Tibial nerve (tissue), 4 donors: ENCODE results near the gene UCN3. TPM values are rescaled to one million over a fixed set of nuclear protein-coding genes. Genes with fewer than 3 reads are reported as not detected.

Experiments
- DNase-seq, 2 donors: peaks; one replicate each; pipeline ENCODE4 v3.0.0-alpha.2; 2019; ENCODE audit warnings: low spot score in 2 of 2
- H3K27ac ChIP-seq, 4 donors: fragments of 200-600 bp; sonication (generic) in 3 of 4; one replicate each; pipeline ENCODE4 v1.5.1; 2017 to 2019; ENCODE audit warnings: mild to moderate bottlenecking in 1 of 4
- H3K27me3 ChIP-seq, 2 donors: fragments of 200-600 bp; sonication (generic) in 1 of 2; one replicate each; pipeline versions ENCODE4 v1.5.1 to v1.6.0; 2017 to 2019
- H3K36me3 ChIP-seq, 3 donors: fragments of 200-600 bp; sonication (generic); one replicate each; pipeline ENCODE4 v1.5.1; 2018 to 2019
- H3K4me1 ChIP-seq, 4 donors: fragments of 200-600 bp; sonication (generic) in 3 of 4; one replicate each; pipeline ENCODE4 v1.5.1; 2017 to 2019
- H3K4me3 ChIP-seq, 4 donors: fragments of 200-600 bp; sonication (generic) in 3 of 4; one replicate each; pipeline ENCODE4 v1.5.1; 2017 to 2019; ENCODE audit warnings: mild to moderate bottlenecking in 1 of 4, moderate library complexity in 1 of 4
- H3K9me3 ChIP-seq, 4 donors: fragments of 200-600 bp; sonication (generic) in 3 of 4; one replicate each; pipeline ENCODE4 v1.5.1; 2017 to 2019
- EP300 ChIP-seq, 2 donors: sonication (generic); formaldehyde crosslinking; IDR thresholded peaks; one replicate each; pipeline ENCODE4 v1.6.1; 2017; ENCODE audit warnings: antibody characterized with exemption in 2 of 2, mild to moderate bottlenecking in 1 of 2
- POLR2A ChIP-seq, 2 donors: fragments of 450-650 bp; IDR thresholded peaks; one replicate each; pipeline ENCODE4 v1.6.1; 2017; ENCODE audit warnings: antibody characterized with exemption in 2 of 2, mild to moderate bottlenecking in 2 of 2, moderate library complexity in 2 of 2
- WGBS, 2 donors: methylation state at CpG; one replicate each; pipeline ENCODE4 v1.1.5; 2018; 5-methylcytosine and 5-hydroxymethylcytosine counted together
- total RNA-seq, 4 donors: library from RNA; depleted of rRNA; stranded (reverse); fragments of >200 nt; gene quantifications; one replicate each; pipeline ENCODE4 v1.1.0, GENCODE V29; 2016
- TF ChIP-seq, protein P1 (sequence below), 5 experiments: fragments of 200-600 bp in 3 of 5; fragments of 450-650 bp in 2 of 5; sonication (generic) in 3 of 5; IDR thresholded peaks; one replicate each; pipeline ENCODE4 v1.5.1; 2016 to 2019; ENCODE audit warnings: antibody characterized with exemption in 5 of 5, mild to moderate bottlenecking in 3 of 5, moderate library complexity in 2 of 5

UCN3 gene
- total RNA-seq, 4 donors from 2014 or later, result not detected

DNA sequence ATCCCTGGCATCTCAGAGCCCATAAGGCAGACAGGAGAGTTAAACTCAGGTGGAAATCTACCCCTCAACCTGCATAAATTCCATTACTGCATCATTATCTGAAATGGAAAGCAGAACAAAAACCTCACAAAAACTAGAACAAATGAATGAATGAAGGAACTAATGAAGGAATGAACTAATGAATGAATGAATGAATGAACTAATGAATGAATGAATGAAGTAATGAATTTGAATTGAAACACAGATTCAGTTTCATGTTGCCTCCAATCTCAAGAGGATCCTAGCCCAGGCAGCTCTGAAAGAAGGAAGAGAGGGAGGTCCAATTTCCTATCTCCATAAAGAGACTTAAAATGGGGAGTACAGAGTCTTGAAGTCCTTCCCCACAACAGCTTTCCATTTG, 1.9 kb upstream of the UCN3 start:
- no peaks in the 10 kb centered on the region for H3K36me3 ChIP-seq
- peaks cover 0 to 9% of the 10 kb centered on the region in 2 donors for H3K27me3 ChIP-seq
- H3K27ac ChIP-seq, result no peak overlapping the region
- TF ChIP-seq EP300 (IDR thresholded peaks at IDR 0.05), result no peak
- TF ChIP-seq, protein P1, sequence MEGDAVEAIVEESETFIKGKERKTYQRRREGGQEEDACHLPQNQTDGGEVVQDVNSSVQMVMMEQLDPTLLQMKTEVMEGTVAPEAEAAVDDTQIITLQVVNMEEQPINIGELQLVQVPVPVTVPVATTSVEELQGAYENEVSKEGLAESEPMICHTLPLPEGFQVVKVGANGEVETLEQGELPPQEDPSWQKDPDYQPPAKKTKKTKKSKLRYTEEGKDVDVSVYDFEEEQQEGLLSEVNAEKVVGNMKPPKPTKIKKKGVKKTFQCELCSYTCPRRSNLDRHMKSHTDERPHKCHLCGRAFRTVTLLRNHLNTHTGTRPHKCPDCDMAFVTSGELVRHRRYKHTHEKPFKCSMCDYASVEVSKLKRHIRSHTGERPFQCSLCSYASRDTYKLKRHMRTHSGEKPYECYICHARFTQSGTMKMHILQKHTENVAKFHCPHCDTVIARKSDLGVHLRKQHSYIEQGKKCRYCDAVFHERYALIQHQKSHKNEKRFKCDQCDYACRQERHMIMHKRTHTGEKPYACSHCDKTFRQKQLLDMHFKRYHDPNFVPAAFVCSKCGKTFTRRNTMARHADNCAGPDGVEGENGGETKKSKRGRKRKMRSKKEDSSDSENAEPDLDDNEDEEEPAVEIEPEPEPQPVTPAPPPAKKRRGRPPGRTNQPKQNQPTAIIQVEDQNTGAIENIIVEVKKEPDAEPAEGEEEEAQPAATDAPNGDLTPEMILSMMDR (IDR thresholded peaks at IDR 0.05), result no peak
- no peak for TF ChIP-seq POLR2A (IDR thresholded peaks at IDR 0.05)
- no peak for DNase-seq
- H3K9me3 ChIP-seq, result no peaks in the 10 kb centered on the region
- no peaks in the 10 kb centered on the region for H3K4me1 ChIP-seq
- H3K4me3 ChIP-seq, result no peak overlapping the region

DNA sequence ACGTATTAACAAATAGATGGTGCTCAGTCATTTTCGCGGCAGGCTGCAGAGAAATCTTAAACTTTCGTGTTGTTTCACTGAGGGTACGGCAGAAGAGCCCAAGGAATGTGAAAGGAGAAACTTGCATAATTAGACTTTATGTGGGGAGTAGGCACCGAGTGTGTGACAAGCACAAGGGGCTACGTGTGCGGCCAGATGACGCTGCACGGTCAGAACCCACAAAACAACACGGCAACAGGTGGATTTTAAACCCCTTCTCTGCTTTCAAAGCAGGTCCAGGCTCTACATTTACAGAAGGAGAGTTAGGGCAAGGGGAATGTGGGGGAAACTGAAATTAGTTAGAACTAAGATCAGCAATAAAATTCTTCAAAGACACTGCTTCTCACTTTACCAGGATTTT, 392 bp upstream of the UCN3 start:
- WGBS, 2 donors, result 81 to 90% methylated on average over 11 of the region's 11 CpGs
- Histone ChIP-seq H3K4me3 (no peak overlapping the region), H3K27ac (no peak overlapping the region), H3K4me1 (no peaks in the 10 kb centered on the region), H3K36me3 (no peaks in the 10 kb centered on the region), H3K27me3 (peaks cover 0 to 9% of the 10 kb centered on the region in 2 donors), H3K9me3 (no peaks in the 10 kb centered on the region)
- DNase-seq, result no peak
- TF ChIP-seq POLR2A (IDR thresholded peaks at IDR 0.05) (no peak), EP300 (IDR thresholded peaks at IDR 0.05) (no peak)
- TF ChIP-seq, protein P1 (IDR thresholded peaks at IDR 0.05), result no peak

DNA sequence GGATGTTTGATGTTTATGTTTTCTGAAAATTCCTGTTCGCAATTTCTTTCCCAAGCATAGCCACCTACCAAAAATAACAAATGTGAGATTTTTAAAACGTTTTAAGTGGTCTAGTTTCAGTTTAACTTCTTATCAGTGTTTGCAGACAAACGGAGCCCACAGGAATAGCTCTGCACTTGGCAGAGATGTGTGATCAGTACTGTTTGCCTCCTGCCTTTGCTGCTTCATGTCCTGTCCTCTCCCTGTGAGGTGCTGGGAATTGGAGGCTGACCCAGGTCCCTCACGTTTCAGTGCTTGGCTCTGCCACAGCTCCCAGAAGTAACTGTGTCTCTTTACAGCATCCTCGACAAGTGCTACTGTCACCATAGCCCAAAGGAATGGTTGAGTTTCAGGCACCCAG, 1.2 kb downstream of the UCN3 start:
- peaks cover 0 to 9% of the 10 kb centered on the region in 2 donors for H3K27me3 ChIP-seq
- 38 to 39% methylated on average over 5 of the region's 5 CpGs for WGBS, 2 donors
- no peak overlapping the region for H3K4me3 ChIP-seq
- no peak overlapping the region for H3K27ac ChIP-seq
- TF ChIP-seq, protein P1 (IDR thresholded peaks at IDR 0.05), result no peak
- TF ChIP-seq EP300 (IDR thresholded peaks at IDR 0.05), result no peak
- no peak for TF ChIP-seq POLR2A (IDR thresholded peaks at IDR 0.05)
- H3K9me3 ChIP-seq, result no peaks in the 10 kb centered on the region
- DNase-seq, result no peak
- H3K4me1 ChIP-seq, result no peaks in the 10 kb centered on the region
- no peaks in the 10 kb centered on the region for H3K36me3 ChIP-seq

DNA sequence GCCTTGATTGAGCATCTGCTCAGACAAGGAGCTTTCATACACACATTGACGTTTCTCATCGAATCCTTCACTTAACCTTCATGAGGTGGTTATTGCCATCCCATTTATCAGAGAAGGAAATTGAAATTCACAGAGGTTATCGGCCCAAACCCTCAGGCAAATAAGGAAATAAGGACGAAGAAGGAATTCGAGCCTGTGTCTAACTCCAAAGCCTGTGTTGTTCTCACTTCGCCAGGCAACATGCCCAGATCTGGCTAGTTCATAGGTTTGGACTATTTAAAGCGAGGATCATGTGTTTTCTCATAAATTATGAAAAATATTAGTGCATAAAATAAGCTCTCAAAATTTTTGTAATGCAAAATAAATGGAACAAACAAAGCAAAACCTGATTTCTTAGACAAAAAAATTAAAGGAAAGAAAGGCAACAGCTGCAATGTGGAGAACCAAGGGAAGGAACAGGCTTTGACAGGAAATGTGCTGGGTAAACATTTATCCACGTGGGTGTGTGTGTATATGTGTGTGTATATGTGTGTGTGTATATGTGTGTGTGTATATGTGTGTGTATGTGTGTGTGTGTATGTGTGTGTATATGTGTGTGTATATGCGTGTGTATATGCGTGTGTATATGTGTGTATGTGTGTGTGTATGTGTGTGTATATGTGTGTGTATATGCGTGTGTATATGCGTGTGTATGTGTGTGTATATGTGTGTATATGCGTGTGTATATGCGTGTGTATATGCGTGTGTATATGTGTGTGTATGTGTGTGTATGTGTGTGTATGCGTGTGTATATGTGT, 4.8 kb downstream of the UCN3 start:
- H3K27me3 ChIP-seq, result peaks cover 0 to 9% of the 10 kb centered on the region in 2 donors
- H3K36me3 ChIP-seq, result no peaks in the 10 kb centered on the region
- no peak overlapping the region for H3K4me3 ChIP-seq
- no peaks in the 10 kb centered on the region for H3K9me3 ChIP-seq
- no peak for DNase-seq
- no peak for TF ChIP-seq EP300 (IDR thresholded peaks at IDR 0.05)
- TF ChIP-seq POLR2A (IDR thresholded peaks at IDR 0.05), result no peak
- TF ChIP-seq, protein P1 (IDR thresholded peaks at IDR 0.05), result no peak
- H3K27ac ChIP-seq, result no peak overlapping the region
- H3K4me1 ChIP-seq, result no peaks in the 10 kb centered on the region
- WGBS, 2 donors, result 70 to 81% methylated on average over 11 to 16 of the region's 16 CpGs

DNA sequence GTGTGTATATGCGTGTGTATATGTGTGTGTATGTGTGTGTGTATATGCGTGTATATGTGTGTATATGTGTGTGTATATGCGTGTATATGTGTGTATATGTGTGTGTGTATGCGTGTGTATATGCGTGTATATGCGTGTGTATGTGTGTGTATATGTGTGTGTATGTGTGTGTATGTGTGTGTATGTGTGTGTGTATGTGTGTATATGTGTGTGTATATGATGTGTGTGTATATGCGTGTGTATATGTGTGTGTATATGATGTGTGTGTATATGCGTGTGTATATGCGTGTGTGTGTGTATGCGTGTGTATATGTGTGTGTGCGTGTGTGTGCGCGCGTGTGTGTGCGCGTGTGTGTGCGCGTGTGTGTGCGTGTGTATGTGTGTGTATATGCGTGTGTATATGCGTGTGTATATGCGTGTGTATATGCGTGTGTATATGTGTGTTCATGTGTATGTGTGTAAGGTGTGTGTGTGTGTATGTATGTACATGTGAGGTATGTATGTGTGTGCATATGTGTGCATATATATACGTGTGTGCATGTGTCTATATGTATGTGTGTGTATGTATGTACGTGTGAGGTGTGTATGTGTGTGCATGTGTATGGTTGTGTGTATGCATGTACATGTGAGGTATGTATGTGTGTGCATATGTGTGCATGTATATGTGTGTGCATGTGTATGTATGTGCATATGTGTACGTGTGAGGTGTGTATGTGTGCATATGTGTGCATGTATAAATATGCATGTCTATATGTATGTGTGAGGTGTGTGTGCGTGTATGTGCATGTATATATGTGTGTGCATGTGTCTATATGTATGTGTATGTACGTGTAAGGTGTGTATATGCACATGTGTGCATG, 6.0 kb downstream of the UCN3 start:
- Histone ChIP-seq H3K27ac (no peak overlapping the region), H3K36me3 (no peaks in the 10 kb centered on the region), H3K4me3 (no peak overlapping the region), H3K4me1 (no peaks in the 10 kb centered on the region), H3K27me3 (no peaks in the 10 kb centered on the region), H3K9me3 (no peaks in the 10 kb centered on the region)
- TF ChIP-seq, protein P1 (IDR thresholded peaks at IDR 0.05), result no peak
- TF ChIP-seq POLR2A (IDR thresholded peaks at IDR 0.05) (no peak), EP300 (IDR thresholded peaks at IDR 0.05) (no peak)
- DNase-seq, result no peak
- WGBS, 2 donors, result 62 to 90% methylated on average over 21 to 28 of the region's 28 CpGs
